SK-N-DZ (cell line): Measurements from ENCODE around the gene RAPGEF5.
A peak's percentile ranks its signal among the peaks of the same experiment; 100 is the strongest.

Source experiments
- DNase-seq: peaks from one replicate; pipeline ENCODE4 v3.0.0-alpha.2; 2015; ENCODE audit warnings: low spot score

RAPGEF5 gene

DNA sequence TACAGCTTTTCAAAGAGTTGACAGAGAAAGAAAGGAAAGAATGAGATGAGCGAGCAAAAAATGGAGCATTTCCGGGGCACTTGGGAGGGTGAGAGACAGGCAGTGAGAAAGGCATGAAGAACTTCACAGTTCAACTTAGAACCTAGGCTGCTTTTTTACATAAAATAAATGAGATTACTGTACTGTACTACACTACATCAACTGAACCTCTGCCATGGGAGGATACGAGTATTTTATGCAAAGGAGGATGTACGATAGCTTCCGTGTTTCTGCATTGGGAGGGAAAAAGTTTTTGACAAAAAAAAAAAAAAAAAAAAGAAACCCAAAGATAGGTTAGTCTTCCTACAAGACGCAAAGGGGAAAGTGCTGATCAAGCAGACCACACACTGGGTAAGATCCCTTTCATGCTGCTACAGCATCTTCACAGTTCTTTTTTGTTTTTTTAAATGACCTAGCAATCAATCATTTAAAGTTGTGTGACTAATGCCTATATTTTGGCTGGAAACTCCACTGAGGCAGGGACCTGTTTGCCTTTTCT, 88.0 kb downstream of the RAPGEF5 start:
- no peak for DNase-seq

DNA sequence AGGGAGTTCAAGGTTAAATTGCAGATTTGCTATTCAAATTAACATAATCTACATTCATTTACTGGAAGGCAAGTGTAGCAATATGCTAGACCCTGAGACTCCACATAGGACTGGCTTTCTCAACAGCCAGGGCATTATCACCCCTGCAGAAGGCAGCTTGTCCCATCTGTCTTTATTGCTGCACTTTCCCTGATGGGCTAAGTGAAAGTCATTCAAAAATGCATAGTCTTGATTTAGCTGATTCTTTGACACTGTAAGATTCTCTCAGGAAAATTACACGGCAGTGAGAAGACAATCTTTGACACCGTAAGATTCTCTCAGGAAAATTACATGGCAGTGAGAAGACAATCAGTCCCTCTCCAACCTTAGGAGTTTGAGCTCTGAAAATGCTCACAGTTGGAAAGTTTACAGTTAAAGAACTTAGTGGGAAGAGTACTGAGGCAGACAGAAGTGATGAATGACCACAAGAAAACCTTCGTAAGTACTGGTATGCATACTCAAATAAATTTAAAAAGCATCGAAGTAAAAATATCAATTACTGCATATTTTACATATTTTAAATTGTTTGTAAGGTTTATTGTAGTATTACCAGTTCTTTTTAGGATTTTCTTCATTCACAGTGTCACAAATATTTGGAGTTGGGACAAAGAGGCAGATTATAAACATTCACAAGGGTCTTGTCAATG, 88.9 kb downstream of the RAPGEF5 start:
- no peak for DNase-seq

DNA sequence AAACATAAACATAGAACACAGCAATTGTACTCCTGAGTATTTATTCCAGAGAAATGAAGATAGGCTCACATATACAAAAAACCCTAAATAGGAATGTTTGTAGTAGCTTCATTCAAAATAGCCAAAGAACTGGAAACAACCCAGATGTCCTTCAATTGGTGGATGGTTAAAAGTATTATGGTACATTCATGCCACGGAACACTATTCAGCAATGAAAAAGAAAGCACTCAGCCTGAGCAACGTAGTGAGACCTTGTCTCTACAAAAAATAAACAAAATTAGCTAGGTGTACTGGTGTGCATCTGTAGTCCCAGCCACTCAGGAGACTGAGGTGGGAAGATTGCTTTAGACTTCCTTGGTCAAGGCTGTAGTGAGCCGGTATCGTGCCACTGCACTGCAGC, 94.4 kb downstream of the RAPGEF5 start:
- no peak for DNase-seq

DNA sequence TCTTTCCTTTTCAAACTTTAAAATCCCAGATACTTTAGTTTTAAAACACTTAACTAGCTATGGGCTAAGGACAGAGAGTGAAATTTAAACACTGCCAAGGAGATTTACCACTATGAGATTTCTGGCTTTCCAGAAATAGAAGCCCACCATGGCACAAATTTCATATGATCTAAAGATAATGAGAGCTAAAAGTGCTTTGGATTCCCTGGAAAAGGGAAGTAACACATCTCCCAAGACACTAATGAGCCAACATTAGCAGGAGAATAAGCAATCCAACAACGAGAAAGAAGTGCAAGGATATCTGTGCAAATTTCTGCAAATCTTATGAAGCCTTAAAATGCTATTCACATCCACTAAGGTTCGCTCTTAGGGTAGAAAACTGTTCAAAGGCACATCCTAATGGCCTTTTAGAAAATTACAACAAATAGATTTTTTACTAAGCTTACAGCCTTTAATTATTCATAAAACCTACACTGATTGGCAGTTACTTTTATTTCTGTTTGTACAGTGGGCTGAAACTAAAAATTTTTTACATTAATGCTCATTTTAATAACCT, 100.3 kb downstream of the RAPGEF5 start:
- DNase-seq: no peak

DNA sequence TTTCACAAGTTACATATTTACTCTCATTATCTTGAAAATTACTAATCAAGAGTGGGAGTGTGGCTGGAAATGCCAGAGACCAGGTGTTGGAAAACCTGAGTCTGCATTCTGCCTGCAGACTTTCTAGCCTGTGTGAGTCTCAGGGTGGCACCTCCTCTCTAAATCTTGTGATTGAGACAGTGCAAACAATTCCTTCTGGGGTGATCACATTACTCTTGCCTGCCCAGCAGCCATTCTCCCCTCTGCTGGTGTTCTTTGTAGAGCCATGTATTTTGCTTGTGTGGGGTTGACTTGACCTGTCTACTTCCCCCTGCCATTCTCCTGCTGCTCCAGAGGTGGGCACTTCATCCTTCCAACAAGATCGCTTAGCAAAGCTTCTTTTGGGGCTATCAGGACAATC, 101.1 kb downstream of the RAPGEF5 start:
- no peak for DNase-seq

DNA sequence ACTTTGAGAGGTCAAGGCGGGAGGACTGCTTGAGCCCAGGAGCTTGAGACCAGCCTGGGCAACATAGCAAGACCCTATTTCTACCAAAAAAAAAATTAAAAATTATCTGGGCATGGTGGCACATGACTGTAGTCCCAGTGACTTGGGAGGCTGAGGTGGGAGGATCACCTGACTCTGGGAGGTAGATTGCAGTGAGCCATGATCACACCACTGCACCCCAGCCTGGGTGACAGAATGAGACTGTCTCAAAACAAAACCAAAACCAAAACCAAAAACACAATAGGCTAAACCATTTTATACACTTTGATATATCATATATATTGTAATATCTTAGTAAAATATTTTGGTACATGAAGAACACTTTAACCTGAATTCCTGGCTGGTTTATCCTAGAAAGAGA, 101.6 kb downstream of the RAPGEF5 start:
- DNase-seq: no peak

DNA sequence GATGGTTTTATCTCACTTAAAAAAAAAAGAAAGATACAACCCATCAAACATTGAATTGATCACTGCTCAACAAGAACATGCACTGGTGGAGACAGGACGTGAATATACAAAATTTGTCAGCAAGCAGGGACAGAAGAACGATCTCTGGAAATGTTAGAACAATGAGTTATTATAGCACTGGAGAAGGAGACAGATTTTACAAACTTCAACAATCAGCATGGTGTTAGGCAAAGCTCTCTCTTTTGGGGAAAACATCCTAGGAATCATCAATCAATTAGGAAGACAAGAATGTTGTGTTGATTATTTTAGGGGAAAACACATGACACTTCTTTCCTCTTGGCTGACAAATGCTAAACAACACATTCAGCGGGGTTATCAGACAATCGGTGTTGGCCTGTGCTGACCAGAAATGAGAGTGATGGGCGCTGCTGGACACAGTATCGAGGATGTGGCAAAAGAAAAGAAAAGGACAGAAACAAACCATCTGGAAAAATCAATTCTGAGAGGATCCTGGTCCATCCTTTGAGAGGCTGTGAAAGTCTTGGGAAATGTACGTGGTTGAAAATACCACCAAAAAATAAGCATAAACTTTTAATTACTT, 103.9 kb downstream of the RAPGEF5 start:
- no peak for DNase-seq

DNA sequence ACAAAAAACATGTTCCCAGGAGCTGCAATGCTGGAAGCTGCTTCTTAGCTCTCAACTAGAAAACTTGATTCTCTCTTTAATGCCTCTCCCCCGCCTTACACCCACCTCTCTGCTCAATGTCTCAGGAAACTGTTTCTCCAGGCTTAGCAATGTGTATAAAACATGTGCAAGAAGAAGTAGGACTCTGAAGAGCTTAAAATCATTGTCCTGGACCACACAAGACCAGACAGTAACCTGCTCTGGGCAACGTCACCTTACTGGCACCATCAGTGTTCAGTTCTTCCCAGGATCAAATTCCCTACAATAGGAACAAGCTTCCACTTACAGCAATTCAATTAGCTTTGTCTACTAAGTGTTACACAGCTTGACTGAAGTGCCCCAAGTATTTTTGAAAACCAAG, 104.9 kb downstream of the RAPGEF5 start:
- DNase-seq: peak; percentile 70

DNA sequence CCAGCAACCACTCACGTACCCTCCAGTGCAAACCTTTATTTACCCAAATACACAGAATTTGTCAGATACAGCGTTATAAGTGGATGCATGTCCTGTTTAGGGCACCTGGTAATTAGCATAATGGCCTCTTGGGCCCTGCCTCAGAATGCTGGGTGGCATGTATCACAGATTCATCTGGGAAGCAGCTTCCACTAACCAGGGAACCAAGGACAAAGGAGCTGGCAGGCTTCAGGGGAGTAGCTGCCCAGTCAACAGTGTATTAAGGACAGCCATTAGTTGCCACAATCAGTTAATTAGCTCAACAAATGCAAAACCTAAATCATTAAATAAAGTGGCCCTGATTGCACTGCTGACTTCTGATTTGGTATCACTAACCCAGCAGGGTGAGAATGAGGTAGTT, 105.7 kb downstream of the RAPGEF5 start:
- DNase-seq: no peak

DNA sequence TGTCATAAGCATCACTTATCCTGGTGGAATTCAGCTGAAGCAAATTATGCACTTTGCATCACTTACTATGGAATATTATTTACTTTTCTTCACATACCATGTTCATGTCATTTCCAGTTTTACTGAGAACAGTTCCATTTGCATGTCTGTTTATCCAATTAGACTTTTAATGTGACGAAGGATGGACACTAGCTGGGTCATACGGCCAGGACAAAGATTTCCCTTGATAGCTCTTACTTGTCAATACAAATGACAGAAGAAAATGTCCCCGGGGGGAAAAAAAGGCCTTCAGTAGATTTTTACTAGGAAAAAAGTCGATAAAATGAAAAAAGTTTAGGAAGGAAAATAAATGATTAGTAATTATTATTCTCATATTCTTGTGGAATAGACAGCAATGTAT, 106.6 kb downstream of the RAPGEF5 start:
- no peak for DNase-seq

DNA sequence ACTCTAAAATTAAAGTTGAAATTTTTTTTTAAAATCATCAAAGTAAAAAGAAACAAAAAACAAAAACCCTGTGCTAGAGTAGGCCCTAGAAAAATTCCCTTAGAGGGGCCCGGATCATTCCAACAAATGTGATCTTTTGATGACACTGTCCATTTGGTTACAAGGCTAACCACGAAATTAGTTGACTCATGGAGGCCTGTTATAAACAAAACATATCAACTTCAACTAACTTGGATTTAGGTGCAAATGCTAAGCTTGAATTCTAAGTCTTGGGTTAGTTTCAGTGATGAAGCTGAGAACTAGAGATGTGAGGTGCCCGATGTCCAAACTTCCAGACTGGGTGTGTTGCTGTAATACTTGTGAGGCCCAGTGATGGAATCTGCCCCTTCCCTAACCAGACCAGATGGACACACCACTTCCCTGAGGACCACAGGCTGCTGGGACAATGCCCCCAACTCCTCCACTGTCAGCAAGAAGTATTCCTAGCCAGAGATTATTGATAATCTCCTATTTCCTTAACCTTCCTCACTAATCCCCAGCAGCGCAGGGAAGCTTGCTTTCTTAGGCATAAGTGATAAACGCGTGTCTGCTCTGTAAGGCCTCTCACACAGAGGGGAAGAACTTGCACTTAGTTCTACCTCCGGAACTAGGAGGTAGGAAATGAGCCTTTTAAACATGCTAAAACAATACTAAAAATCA, 108.7 kb downstream of the RAPGEF5 start:
- no peak for DNase-seq

DNA sequence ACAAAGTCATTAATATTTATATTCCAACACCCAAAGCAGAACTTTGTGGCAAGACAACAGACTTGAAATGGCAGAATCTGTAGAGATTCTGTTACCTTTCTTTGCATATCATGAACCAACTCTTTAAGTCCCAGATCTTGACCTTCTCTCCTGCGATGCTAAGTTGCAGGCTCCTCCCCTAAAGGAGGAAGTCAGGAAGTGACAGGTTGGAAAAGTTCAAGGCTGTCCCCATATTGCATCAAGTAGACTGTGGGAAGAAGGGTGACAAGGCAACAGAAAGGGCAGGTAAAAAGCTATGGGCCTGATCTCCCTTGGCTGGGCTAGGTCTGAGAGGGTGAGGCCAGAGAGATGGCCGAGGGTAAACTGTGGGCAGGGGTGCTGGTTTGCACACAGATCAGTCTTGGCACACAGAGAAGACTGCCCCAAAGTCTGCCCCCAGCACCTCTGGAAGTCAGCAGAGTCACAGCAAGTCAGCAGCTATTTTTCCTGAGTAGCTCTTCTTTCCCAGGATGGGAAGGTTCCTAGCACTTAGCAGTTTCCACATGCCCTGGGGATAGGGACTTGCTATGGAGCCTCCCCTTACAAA, 115.1 kb downstream of the RAPGEF5 start:
- no peak for DNase-seq

DNA sequence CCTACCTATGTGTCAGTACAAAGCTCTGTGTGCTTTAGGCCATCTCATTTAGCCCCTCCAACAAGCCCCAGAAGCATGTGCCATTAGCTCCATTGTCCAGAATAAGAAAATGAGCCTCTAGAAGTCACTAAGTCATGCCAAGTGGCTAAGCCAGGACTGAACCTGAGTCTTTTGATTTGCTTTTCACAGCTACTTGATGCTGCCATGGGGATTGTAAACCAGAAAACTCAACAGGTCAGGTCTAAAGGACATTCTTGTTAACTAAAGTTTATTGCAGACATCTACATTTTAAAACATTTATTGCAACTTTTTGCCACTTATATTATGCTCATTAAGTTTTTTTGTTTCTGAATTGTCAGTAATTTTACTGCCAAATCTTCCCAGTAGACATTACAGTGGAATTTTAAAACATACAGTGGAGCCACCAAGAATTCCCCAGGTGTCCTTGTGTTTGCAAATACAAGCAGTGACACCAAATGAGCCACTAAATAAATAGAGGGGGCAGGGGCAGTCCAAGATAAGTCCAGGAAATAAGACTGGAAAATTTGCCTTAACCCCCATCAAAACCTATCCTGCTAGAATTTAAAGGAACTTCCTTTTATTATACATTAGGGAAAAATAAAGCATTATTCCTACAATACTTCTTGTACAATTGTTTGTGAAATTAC, 115.9 kb downstream of the RAPGEF5 start:
- no peak for DNase-seq

DNA sequence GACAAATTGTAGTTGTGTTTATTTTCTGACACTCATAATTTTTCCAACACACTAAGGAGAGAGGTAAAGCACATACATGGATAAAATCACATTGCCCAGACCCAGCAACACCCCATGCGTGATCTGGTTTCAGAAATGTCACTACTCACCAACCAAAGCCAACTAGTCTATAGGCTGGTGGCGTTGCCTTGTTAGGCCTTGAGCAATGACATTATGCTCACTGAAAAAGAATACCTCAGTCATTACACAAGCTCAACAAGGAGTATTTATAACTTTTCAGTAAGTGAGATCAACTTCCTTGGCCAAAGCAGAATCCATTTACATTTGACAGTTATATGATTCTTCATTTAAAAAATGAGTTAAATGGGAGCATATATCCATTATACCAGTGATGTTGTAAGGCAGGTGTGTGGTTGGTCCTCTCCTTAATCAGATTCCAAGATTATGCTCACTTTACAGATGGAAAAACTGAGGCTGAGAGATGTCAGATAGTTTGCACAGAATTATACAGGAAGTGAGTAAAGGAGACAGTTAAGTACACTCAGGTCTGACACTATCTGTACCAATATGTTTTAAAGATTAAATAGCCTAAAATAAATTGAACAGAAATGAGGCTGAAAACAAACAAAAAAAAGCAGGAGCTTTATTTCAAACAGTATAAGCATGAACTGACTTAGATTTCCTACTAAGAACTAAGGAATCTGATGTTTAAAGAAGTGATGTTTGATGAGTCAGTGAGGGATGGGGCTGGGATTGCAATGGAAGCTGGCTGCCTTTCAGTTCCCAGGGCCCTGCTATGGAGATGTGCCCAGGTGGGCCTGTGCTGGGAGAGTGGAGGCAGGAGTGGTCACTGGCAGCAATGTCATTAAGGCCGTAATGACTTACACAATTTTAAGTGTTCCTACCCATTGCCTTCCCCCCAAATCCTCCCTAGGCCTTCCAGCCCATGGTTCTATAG, 118.3 kb downstream of the RAPGEF5 start:
- no peak for DNase-seq

DNA sequence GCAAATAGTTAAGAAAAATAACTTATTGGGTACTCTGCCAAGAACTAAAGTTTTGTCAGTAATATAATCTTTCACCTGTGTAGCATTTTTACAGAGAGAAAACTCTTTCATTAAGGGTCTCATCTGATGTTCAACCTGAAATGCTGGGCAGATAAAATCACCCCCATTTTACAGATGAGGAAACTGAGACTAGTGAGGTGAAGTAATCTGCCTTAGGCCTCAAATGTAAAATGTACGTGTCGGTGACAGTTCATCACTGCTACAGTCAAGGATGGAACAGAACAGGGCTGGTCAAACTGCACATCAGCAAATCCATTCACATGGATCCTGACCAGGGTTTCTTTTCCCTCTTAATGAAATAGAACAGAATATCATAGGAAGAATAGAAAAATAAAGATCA, 121.8 kb downstream of the RAPGEF5 start:
- no peak for DNase-seq

DNA sequence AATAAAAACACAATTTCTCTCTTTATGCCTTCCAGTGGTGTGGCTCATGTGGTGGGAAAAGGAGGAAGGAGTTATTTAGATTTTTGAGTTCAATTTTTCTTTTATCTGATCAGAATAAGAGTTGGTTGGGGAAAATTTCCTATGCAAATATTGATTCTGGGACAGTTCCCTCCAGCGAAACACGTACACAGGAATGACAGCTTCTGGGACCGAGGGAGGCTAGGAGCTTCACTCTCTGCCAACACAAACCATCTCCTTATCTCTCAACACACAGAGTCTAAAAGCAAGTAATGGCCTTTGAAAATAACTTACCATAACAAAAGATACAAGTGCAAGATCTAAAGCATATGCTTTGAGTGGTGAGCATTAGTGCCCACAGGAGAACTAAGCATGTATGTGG, 122.7 kb downstream of the RAPGEF5 start:
- no peak for DNase-seq

DNA sequence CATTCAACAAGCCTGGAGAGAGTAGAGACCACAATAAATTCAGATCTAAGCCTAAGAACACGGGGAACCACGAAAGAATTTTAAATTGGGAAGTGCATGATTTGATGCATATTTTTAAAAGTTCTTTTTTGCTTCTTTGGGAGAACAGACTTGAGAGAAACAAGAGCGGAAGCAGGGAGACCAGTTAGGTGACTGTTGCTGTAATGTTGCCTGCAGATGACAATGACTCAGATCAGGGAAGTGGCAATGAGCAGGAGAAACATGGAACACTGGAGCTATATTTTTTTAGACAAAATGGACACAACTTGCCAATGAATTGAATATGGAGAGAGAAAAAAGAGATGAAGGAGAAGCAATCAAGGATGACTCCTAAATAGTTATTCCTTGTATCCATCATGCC, 125.1 kb downstream of the RAPGEF5 start:
- DNase-seq: no peak

DNA sequence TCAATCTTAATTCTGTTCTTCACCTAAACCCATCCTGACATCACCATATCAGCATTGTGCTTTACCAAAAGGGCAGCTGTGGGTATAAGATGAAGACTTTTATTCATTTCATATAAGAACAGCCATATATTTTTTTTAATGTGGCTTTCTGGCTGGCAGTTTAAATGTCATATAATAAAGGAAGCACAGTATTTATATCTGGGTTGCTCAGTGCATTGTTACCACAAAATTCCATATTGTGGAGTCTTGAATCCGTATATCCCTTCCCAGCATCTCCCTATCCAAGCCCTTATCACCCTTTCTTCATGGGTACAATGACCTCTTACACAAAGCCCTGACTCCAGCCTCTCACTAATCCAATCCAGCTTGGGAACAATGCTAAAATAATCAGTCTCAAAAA, 125.8 kb downstream of the RAPGEF5 start:
- no peak for DNase-seq

DNA sequence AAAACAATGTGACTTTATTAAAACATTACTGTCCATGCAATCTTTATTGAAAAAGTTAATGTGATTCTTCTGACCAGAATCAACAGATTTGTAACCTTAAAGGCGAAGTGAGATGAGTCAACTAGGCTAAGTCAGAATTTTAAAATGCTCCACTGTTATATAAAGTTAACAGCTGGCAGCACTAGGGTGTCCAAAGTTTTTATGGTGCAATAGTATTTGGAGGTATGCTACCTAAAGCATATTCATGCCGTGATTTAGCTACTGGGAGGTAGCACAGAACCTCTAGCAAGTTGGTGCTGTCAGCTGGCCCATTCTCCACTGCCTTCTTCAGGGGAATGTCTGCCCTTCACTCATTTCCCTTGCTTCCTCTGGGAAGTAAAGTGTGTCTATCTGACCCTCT, 126.7 kb downstream of the RAPGEF5 start:
- DNase-seq: no peak

DNA sequence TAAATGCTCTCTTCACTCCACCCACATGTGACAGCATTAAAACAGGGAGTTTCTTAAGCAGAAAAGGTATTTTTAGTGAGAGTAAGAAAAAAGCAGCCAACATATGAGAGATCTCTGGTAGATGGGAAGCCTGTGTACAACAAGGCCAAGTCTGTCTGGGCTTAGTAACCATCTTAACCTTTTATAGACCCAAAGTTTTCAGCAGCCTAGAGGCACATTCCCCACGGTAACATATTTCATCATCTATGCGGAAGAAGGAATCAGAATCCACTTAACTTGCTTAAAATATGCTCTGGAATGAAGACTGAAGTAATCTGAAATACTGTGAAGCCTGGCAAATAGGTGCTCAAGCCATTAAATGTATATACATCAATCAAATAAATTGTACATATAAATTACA, 127.8 kb downstream of the RAPGEF5 start:
- no peak for DNase-seq
